GM19035 (cell line): ENCODE measurements around the gene FCAMR.
"Not testable (repeated sequence)": the region's sequence is repeated elsewhere in the genome, so short reads cannot be mapped to it uniquely, and the experiment has no call there.

Experiments used
- ATAC-seq: cut with Tn5 transposase; IDR thresholded peaks from one replicate; pipeline ENCODE4 v1.9.1; 2021; ENCODE audit not compliant: unreplicated experiment

The FCAMR gene

DNA sequence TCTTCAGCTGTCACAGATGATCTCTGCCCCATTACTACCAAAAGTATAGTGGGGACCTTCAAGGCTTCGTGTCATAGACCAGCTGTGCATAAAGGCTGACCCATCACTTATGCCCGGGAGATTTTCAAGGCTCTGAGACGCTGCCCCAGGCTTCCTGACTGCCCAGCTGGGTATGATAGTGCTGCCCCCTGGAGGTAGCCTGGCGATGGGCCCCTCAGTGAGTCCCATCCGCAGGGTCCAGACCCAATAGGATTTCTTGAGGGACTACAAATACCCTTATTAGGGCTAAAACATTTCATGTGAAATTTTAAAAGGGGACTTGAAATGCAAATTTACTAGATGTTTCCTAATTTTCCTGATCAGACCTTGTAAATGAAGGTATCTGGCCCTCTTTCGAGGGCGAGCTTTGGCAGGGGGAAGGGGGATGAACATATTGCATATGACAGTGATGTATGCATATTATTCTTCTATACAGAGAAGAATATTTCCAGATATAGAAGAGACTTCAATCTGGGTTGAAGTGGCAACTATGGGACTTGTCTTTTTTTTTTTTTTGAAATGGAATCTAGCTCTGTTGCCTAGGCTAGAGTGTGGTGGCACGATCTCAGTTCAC is 36.8 kb downstream of the FCAMR start:
- ATAC-seq: no peak

DNA sequence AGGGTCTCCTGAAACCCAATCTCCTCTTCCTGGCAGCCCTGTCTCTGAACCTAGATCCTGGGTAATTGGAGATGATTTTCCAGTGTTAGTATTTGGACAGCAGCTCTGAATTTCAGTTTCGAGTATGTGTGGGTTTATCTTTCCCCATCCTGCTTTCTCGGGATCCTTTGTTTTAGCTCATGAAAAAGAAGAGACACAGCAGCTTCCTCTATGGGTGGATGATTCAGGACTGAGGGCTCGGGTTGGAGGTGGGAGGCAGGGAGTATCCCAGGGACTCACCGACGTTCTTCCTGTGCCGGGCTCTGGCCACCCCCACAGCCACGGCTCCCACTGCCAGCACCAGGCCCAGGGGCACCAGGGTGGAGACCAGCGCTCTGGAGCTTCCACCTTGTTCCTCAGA is 38.1 kb downstream of the FCAMR start:
- ATAC-seq: no peak

DNA sequence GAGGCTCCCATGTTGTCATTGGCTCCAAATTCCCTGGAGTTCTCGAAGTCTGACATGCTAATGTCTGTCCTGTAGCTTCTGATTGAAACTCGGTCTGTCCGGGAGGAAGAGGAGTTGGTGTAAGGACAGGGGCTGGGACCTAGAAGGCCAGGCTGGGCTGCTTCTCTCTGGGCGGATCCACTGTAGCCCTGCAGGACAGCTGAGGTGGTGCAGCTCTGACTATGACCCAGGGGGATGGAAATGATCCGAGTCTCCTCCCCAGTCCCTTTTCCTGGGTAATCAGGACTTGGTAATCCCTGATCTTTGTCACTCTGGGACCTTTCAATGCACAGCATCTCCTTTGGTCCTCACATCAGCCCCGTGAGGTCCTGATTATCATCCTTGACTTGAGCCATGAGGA is 38.6 kb downstream of the FCAMR start:
- no peak for ATAC-seq

DNA sequence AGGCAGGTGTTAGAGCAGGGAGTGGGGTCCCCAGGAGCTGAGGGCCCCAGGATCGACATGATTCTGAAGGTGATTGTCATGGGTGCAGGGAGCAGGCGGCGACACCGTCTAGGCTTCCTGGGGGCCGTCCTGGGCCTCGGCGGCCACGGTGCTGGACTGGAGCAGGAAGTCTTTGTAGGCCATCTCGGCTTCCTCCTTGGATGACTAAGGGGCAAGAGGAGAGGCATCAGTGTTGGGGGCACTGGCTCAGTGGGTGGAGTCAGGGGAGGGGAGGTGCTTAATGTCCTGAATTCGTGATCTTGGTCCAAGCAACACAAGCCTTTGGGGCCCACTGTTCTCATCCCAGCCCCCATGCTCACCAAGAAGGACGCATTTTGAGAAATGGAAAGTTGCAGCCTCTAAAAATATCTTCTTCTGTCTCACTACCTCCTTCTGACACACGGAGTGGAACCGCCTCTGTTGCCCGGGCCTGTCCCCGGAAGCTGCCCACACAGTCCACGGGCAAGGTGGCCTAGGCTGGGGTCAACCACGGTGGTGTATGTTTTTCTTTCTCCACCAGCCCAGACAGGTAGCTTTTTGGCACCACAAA is 40.0 kb downstream of the FCAMR start:
- peak; percentile 75 for ATAC-seq

DNA sequence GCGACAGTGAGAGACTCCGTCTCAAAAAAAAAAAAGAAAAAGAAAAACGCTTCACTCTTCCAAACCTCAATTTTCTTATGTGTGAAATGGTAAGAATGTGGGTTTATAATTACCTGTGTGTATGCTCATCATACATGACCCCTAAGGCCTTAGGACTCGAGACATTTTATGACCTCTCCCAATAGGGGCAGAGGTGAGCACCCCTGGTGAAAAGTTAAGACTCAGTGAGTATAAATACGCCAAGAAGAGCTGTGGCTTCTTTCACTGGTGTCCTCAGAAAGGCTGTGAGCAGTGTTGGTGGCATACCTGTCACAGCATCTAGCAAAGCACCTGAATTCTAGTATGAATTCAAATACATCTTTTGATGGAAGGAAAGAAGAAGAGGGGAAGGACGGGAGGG is 40.7 kb downstream of the FCAMR start:
- ATAC-seq: no peak

DNA sequence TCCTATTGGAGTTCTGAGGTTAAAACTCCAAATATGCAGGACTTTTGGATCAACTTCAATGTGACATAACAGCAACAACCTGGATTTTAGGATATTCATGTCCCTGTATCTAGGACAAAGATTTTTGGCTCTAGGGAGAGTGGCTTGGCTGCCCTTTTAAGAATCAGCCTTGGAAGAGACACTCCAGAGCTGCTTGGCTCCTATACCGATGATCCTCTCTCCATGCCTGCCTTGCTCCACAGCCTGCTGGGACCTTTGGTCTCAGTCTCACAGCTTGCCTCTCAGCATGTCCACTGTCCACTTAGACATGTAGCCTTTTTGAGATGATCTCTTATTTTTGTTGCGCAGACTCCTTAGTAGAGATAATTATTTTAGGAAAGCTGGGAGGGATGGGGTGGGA is 44.0 kb downstream of the FCAMR start:
- ATAC-seq: no peak

DNA sequence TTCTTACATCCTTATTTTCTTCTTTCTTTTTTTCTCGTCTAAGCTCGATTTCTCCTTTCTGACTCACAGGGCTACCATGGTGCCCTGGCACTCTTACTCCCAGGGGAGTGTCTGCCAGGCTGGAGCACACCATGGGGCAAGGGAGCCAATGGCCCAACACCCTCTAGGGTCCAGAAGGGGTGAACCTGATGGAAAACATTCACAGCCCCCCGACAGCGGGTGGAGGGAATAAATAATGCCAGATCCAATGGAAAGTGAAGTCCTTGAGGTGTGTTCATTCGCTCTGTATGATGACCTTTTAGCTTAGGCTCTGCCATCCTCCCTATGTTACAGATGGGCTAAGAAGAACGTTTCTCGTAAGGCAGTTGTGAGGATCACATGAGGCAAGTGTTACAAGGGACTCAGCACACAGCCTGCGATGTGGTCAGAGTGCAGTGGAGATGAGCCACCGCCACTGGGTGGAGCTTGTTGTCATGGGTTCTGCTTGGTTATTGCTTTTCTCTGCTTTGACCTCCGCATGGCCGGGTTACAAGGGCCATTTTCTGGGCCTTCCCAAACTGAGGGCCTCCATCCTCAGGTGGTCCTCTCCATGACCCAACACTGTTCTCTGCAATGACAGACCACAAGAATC is 45.0 kb downstream of the FCAMR start:
- ATAC-seq: peak; percentile 52

DNA sequence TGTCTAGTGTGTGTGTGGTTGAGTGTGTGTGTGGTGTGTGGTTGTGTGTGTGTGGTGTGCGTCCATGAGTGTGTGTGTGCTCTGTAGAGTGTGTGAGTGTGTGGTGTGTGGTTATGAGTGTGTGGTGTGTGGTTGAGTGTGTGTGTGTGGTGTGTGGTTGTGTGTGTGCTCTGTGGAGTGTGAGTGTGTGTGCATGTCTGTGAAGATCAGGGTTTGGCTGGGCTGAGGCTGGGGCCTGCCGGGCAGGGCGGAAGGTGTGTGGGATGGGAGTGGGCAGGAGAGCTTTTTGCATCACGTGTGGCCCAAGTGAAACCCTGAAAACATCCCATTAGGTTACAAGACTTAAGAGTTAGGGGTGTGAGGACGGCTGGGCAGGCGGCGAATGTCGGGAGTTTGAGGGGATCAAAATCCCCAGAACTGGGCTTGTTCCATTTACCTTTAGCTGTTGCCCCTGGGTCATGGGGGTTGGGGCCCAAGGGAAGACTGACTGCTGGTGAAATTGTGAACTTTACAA is 45.6 kb downstream of the FCAMR start:
- peak; percentile 10 for ATAC-seq

DNA sequence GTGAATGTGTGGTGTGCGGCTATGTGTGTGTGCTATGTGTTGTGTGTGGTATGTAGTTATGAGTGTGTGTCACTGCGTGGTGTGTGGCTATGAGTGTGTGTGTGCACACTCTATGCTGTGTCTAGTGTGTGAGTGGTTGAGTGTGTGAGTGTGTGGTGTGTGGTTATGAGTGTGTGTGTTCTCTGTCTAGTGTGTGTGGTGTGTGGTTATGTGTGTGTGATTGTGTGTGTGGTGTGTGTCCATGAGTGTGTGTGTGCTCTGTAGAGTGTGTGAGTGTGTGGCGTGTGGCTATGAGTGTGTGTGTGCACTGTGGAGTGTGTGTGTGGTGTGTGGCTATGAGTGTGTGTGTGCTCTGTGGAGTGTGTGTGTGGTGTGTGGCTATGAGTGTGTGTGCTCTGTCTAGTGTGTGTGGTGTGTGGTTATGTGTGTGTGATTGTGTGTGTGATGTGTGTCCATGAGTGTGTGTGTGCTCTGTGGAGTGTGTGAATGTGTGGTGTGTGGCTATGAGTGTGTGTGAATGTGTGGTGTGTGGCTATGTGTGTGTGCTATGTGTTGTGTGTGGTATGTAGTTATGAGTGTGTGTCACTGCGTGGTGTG is 46.2 kb downstream of the FCAMR start:
- not testable (repeated sequence) for ATAC-seq

DNA sequence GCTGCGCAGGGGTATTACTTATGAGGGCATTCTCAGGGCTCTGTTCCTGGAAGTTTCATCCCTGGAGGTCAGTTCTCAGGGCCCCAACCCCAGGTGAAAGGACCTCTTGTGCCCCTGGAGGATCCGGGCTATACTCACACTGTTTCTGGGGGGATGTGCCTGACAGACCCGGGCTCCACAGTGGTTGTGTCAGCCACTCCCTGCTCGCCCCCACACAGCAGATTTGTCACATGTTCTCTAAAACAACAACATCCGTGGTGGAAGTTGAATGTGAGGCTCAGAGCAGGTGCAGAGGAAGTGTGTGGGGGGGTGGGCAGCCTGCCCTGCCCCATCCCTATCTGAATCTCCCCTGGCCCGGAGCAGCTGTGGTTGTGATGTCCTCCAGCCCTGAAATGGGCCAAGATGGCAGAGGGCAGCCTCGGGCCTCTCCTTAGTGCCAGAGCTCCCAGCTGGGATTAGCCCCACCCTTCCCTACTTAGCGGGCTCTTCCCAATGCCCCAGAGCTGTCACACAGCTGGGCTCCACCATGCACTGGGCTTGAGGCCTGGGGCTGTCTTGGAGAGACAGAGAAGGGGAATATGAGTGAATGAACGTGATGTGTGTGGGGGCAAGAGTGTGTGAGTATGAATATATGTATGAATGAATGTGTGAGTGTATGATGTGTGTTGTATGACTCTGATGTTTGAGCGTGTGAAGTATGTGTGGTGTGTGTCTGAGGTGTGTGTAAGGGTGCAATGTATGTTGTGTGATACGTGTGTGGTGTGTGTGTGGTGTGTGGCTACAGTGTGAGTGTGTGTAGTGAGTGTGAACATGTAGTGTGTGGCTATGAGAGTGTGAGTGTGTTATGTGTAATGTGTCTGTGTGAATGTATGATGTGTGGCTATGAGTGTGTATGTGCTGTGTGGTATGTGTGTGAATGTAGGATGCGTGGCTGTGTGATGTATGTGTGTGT is 47.0 kb downstream of the FCAMR start:
- ATAC-seq: peak; percentile 48

DNA sequence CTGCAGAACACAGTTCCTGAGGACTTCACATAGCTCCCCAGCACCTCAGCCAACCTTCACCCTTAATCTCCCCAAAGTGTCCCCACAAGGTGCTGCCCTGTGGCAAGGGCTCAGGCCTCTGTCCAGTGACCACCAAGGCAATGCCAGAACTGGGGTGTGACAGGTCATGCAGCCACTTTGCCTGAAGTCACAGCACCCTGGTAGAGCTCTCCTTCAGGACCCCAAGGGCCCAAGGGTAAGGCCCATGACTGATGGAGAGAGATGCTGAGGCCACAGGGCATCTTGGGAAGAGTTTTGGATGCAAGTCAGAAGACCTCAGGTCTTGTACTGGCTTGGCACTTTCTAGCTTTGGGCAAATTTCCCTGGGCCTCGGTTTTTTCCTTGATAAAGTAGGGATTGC is 47.7 kb downstream of the FCAMR start:
- no peak for ATAC-seq

DNA sequence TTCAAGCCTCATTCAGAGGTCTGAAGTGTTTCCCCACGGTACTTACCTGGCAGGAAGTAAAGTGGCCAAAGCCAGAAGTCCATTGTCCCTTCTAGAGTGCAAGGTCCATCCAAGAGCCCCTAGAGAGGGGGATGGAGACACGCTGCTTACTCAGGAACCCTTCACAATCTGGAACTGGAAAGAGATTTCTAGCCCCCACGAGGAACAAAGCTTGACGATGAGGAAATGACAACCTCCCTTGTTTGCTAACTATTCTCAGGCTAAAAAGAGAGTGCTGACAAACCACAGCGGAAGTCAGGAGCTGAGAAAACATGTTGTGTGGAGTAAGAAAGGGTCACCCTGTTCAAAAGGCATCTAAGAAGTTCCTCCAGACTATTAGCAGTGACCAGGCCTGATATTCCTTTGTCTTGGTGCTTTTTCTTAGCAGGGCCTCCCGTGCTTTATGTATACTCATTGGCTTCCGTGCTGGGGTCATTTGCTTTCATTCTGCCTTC is 48.4 kb downstream of the FCAMR start, which contains the start of gene FCMR:
Gene FCMR, minus strand, starts transcription at position 170 of the 494 bp plus-strand sequence. Its CDS starts 87 bp downstream, at position 83.
- no peak for ATAC-seq

DNA sequence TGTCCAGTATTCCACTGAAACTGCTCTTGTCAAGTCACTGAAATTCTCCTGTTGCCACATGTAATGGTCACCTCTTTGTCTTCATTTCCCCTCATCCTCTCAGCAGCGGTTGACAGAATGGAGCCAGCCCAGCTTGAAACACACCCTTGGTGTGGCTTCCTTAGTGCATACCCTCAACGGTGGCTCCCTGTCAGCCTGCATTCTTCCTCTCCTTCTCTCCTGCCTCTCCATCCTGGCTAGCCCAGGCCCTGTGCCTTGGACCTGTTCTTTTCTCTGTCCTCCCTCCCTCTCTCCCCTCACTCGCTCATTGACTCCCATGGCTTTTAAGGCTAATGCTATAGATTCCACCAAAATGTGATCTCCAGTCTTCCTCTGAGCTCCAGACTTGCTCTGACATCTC is 52.2 kb downstream of the FCAMR start:
- no peak for ATAC-seq

DNA sequence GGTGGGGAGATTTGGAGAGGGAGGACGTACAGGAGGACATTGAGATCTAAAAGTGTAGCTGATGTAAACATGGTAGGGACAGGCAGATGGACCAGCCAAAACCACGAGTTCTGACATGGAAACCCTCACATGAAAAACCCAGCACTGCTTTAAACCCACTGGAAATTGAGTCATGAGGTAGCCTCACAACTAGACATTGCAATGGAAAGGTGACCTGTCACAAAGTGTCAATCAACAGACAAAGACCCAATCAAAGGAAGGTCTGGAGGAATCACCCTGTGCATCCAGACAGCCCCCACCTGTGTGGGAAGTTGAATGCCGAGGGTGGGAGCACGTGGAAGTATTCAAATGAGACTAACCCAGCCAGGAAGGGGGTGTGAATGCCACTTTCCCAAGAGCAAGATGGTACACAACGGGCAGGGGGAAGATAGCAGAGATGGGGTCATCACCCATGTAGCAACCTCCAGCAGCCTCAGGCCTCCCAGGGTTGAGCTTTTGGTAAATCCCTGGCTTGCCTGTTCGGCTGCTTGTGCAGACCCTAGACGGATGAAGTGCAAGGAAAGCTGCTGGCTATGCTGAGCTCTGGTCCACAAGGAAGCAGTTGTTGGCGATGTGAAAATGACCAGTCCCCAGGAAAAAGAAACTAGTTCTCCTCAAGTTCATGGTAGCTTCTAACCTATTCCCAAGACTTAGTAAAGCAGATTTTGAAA is 54.1 kb downstream of the FCAMR start:
- ATAC-seq: no peak

DNA sequence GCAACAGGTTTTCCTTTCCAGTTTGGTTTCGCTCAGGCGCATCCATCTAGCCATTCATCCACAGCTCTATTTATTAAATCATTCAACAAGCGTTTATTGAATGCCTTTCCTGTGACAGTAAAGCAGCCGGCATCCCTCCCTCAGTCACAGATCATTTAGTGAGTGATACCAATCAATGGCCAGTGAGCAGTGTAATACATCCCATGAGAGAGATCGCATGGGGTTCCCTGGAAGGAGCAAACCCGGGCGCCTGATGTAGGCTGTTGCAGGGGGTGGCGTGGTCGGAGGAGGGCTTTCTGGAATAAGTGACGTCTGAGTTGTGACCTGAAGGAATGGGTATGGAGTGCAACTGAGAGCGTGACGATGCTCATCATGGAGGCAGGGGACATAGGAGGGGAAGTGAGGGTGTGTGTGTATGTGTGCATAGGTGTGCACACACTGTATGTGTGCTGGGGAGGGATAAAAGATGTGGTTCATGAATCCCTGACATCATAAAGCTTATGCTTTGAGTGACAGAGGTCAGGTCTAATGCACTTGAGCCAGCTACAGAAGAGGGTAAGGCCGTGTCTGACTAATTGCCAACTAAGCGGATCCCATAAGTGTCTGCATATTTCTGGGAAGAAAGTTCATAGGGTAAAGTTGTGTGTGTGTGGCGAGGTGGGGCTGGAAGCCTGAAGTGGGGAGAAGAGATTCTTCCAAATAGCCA is 55.1 kb downstream of the FCAMR start:
- ATAC-seq: no peak

DNA sequence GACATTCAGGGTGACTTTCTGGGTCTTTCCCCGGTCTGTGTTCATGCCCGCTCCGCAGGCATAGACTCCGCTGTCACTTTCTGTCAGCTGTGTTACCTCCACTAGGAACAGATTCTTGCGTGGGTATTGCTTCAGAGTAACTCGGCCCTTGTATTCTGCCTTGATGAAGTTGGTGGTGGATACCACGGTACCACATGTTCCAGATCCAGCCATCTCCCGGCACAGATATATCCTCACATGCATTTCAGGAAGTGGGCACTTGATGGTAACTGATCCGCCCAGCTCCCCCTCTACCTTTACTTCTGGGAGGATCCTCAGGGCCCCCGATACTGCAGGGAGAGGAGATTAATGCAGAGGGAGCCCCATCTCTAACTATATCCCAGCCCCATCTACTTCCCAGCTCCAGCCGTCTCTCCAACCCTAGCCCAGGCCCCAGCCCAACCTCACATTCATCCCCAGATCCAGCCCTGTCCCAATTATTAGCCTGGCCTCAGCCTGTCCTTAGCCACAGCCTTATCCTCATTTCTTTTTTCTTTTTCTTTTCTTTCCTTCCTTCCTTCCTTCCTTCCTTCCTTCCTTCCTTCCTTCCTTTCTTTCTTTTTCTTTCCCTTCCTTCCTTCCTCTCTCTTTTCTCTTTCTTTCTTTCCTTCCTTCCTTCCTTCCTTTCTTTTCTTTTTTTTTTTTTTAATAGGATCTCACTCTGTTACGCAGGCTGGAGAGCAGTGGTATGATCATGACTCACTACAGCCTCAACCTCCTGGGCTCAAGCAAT is 56.3 kb downstream of the FCAMR start:
- no peak for ATAC-seq

DNA sequence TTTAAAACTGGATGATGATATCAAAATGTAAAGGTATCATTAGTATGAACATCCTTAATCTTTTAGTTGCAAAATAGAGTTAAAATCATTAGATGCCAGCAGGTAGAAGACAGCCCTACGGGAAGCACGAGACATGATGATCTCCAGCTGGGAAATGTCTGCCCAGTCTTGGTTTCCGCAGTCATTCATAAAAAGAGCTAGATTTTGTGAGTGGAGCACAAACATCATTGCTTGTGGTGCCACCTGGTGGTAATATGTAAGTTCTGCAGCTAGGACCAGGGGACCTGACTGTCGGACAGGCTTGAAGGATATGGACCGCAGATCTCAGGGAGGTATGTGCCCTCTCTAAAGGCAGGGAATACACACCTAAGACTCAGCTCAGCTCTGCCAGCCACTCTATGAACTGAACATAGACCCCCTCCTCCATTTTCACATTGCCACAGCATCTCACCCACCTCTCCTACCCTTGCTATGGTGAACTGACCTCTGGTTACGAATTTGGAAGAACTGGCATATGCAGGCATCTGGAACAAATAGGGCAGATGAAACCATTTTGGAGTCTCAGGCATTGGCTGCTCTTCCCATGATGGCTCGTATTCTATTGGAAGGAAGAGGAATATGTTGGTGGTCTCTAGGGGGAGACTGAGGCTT is 57.7 kb downstream of the FCAMR start:
- ATAC-seq: no peak

DNA sequence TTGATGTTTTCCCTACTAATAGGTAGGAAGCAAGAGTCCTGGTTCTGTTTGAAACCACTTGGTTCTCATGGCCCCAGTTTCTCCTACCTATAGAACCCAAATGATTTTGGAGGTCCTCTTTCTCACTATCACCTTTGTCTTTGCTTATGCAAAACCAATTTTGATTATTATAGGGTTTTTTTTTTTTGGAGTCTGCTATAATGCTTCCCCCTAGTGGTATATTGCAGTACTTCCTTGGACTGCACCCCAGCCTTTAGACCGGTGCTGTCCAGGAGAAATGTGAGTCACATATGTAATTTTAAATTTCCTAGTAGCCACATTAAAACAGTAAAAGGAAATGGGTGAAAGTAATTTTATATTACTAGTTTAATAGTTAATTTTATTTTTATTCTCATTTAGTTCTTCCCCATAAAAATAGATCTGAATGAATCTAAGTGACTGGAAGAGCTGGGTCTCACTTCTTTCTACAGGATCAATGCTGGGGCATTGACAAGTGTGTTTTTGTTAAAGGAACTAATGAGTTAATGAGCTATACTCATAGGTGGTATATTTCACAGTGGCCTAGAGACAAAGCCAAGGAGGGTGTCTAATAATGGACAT is 59.1 kb downstream of the FCAMR start:
- ATAC-seq: no peak
